Measurements from ENCODE around the gene BMERB1.

- no peak for TF ChIP-seq CTCF (IDR thresholded peaks at IDR 0.05; ENCODE audit: poor library complexity)
- TF ChIP-seq EZH2 (IDR thresholded peaks at IDR 0.05; ENCODE audit: borderline replicate concordance), result no peak
These were observed 7.6 kb upstream of the BMERB1 start for GRCh38 chr16:15426796-15427195.
